Tibial nerve (tissue), 4 donors: ENCODE results near the gene ARHGAP12. TPM values are rescaled to one million over a fixed set of nuclear protein-coding genes. Genes with fewer than 3 reads are reported as not detected.

Source experiments
- DNase-seq, 2 donors: peaks; one replicate each; pipeline ENCODE4 v3.0.0-alpha.2; 2019; ENCODE audit warnings: low spot score in 2 of 2
- H3K27ac ChIP-seq, 4 donors: fragments of 200-600 bp; sonication (generic) in 3 of 4; one replicate each; pipeline ENCODE4 v1.5.1; 2017 to 2019; ENCODE audit warnings: mild to moderate bottlenecking in 1 of 4
- H3K27me3 ChIP-seq, 2 donors: fragments of 200-600 bp; sonication (generic) in 1 of 2; one replicate each; pipeline versions ENCODE4 v1.5.1 to v1.6.0; 2017 to 2019
- H3K36me3 ChIP-seq, 3 donors: fragments of 200-600 bp; sonication (generic); one replicate each; pipeline ENCODE4 v1.5.1; 2018 to 2019
- H3K4me1 ChIP-seq, 4 donors: fragments of 200-600 bp; sonication (generic) in 3 of 4; one replicate each; pipeline ENCODE4 v1.5.1; 2017 to 2019
- H3K4me3 ChIP-seq, 4 donors: fragments of 200-600 bp; sonication (generic) in 3 of 4; one replicate each; pipeline ENCODE4 v1.5.1; 2017 to 2019; ENCODE audit warnings: mild to moderate bottlenecking in 1 of 4, moderate library complexity in 1 of 4
- H3K9me3 ChIP-seq, 4 donors: fragments of 200-600 bp; sonication (generic) in 3 of 4; one replicate each; pipeline ENCODE4 v1.5.1; 2017 to 2019
- EP300 ChIP-seq, 2 donors: sonication (generic); formaldehyde crosslinking; IDR thresholded peaks; one replicate each; pipeline ENCODE4 v1.6.1; 2017; ENCODE audit warnings: antibody characterized with exemption in 2 of 2, mild to moderate bottlenecking in 1 of 2
- POLR2A ChIP-seq, 2 donors: fragments of 450-650 bp; IDR thresholded peaks; one replicate each; pipeline ENCODE4 v1.6.1; 2017; ENCODE audit warnings: antibody characterized with exemption in 2 of 2, mild to moderate bottlenecking in 2 of 2, moderate library complexity in 2 of 2
- WGBS, 2 donors: methylation state at CpG; one replicate each; pipeline ENCODE4 v1.1.5; 2018; 5-methylcytosine and 5-hydroxymethylcytosine counted together
- small RNA-seq: library from RNA; depleted of rRNA; stranded (forward); fragments of <200 nt; gene quantifications from one replicate; pipeline ENCODE3, GENCODE V24; 2016
- total RNA-seq, 4 donors: library from RNA; depleted of rRNA; stranded (reverse); fragments of >200 nt; gene quantifications; one replicate each; pipeline ENCODE4 v1.1.0, GENCODE V29; 2016
- TF ChIP-seq, protein P1 (sequence below), 5 experiments: fragments of 200-600 bp in 3 of 5; fragments of 450-650 bp in 2 of 5; sonication (generic) in 3 of 5; IDR thresholded peaks; one replicate each; pipeline ENCODE4 v1.5.1; 2016 to 2019; ENCODE audit warnings: antibody characterized with exemption in 5 of 5, mild to moderate bottlenecking in 3 of 5, moderate library complexity in 2 of 5

The ARHGAP12 gene
- total RNA-seq, 4 donors from 2014 or later: 38.8 to 65.7 (median 47.7) TPM

DNA sequence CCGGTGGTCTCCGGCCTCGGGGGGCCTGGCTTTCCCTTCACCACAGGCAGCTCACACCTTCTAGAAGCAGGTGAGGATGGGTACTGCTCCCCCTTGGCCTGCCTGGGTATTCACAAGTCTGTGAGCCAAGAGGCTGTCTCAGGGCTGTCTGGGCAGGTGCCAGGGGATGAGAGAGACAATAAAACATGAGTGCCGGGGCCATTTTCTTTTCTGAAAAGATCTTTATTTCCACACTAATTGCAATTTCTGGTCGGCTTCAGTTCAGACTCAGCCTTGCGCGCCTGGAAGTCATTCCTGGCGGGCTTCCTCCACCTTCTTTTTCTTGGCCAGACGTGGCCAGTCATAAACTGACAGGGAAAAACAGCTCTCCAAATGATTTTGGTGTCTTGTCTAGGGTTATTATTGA is 171.2 kb downstream of the ARHGAP12 start:
- H3K9me3 ChIP-seq: no peaks in the 10 kb centered on the region
- H3K4me3 ChIP-seq: no peak overlapping the region
- peak; percentile 41 to 56 for DNase-seq
- H3K36me3 ChIP-seq: no peaks in the 10 kb centered on the region
- WGBS, 2 donors: 53 to 63% methylated on average over 9 of the region's 9 CpGs
- peaks cover 0 to 59% (median 12%) of the 10 kb centered on the region in 4 donors for H3K4me1 ChIP-seq
- H3K27ac ChIP-seq: peak overlapping the region; percentile 21 to 99 (median 65)
- TF ChIP-seq POLR2A (IDR thresholded peaks at IDR 0.05): no peak
- TF ChIP-seq EP300 (IDR thresholded peaks at IDR 0.05): peak in 1 of 2 donors; percentile 20
- TF ChIP-seq, protein P1, sequence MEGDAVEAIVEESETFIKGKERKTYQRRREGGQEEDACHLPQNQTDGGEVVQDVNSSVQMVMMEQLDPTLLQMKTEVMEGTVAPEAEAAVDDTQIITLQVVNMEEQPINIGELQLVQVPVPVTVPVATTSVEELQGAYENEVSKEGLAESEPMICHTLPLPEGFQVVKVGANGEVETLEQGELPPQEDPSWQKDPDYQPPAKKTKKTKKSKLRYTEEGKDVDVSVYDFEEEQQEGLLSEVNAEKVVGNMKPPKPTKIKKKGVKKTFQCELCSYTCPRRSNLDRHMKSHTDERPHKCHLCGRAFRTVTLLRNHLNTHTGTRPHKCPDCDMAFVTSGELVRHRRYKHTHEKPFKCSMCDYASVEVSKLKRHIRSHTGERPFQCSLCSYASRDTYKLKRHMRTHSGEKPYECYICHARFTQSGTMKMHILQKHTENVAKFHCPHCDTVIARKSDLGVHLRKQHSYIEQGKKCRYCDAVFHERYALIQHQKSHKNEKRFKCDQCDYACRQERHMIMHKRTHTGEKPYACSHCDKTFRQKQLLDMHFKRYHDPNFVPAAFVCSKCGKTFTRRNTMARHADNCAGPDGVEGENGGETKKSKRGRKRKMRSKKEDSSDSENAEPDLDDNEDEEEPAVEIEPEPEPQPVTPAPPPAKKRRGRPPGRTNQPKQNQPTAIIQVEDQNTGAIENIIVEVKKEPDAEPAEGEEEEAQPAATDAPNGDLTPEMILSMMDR (IDR thresholded peaks at IDR 0.05): no peak
- H3K27me3 ChIP-seq: no peaks in the 10 kb centered on the region

DNA sequence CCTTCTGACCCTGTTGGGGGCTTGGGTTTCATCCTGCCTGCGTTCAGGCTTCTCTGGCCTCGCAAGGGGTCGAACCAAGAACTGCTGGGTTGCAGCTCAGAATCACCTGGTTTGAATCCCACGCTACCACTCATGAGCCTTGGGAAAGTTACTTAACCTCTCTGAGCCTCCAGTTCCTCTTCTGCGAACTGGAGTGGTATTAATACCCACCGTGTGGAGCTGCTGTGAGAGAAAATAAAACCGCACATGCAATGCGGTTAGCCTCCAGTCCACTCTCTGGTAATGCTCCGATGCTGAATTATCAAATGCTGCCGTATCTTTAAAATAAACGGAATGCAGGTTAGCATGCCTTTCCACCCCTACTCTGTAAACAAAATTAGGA is 171.9 kb downstream of the ARHGAP12 start:
- Histone ChIP-seq H3K27ac (peak overlapping the region in 2 of 4 donors; percentile 94 to 99), H3K27me3 (no peaks in the 10 kb centered on the region), H3K36me3 (no peaks in the 10 kb centered on the region), H3K4me1 (peaks cover 0 to 65% (median 12%) of the 10 kb centered on the region in 4 donors), H3K4me3 (no peak overlapping the region), H3K9me3 (no peaks in the 10 kb centered on the region)
- 54 to 55% methylated on average over 11 of the region's 11 CpGs for WGBS, 2 donors
- no peak for DNase-seq
- TF ChIP-seq POLR2A (IDR thresholded peaks at IDR 0.05) (no peak), EP300 (IDR thresholded peaks at IDR 0.05) (no peak)
- TF ChIP-seq, protein P1 (IDR thresholded peaks at IDR 0.05): no peak

DNA sequence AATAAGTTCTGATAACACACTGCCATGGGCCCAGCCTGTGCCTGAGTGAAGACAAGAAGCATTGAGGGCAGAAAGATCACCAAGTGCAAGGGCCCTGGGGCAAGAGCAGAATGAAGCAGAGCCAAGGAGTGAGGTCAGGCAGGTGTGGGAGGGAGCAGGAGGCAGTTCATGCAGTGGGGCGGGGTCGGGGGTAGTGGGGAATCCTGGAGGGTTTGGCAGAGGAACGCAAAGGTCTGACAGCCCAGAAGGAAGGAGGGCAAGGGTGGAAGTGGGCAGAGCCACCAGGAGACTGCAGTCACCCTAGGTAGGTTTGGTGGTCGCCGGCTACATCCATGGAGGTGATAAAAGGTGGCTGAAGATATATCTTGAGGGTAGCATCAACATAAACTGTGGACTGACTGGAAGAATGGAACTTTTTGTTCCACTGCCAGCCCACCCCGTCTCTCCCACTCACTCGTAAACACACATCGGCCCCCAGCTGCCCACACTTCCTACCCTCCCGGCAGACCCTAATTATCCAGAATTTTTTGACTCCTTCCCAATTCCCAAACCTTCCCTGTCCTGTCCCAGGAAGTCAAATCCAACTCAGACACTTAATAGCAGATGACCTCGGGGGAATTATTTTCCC is 172.4 kb downstream of the ARHGAP12 start:
- H3K27ac ChIP-seq: peak overlapping the region in 2 of 4 donors; percentile 94 to 99
- H3K9me3 ChIP-seq: no peaks in the 10 kb centered on the region

More for the DNA sequence above, 172.4 kb downstream of the ARHGAP12 start:
- no peak for DNase-seq
- 65 to 67% methylated on average over 10 of the region's 10 CpGs for WGBS, 2 donors
- TF ChIP-seq, protein P1 (IDR thresholded peaks at IDR 0.05): no peak
- TF ChIP-seq POLR2A (IDR thresholded peaks at IDR 0.05) (no peak), EP300 (IDR thresholded peaks at IDR 0.05) (no peak)
- Histone ChIP-seq H3K27me3 (no peaks in the 10 kb centered on the region), H3K36me3 (no peaks in the 10 kb centered on the region), H3K4me1 (peaks cover 0 to 65% (median 11%) of the 10 kb centered on the region in 4 donors), H3K4me3 (no peak overlapping the region)

Small RNA genes lying within 50 kb of the gene (small RNA-seq; reads per million reads assigned to genes)
- not detected for gene RF00019

Other genes starting within 250 kb of the ARHGAP12 start
- 100 to 1,000 TPM; 118 to 162 (median 144) TPM for gene KIF5B, start 127.6 kb upstream of the ARHGAP12 start, total RNA-seq